Mucosa of gallbladder (tissue), 1 donor: ENCODE measurements around the gene CR2. TPM values are rescaled to one million over a fixed set of nuclear protein-coding genes. Genes with fewer than 3 reads are reported as not detected.
A peak's percentile ranks its signal among the peaks of the same experiment; 100 is the strongest.
"Not testable (repeated sequence)": the region's sequence is repeated elsewhere in the genome, so short reads cannot be mapped to it uniquely, and the experiment has no call there.

ENCODE experiments used
- DNase-seq: peaks from one replicate; pipeline ENCODE4 v3.0.0-alpha.2; 2020; ENCODE audit warnings: low spot score
- total RNA-seq: library from RNA; stranded (reverse); gene quantifications from one replicate; pipeline ENCODE4 v1.2.1, GENCODE V29; 2021
- donor health status: DM: no; HTN: no; CAD: no.

Gene CR2
- total RNA-seq, 1 donor from 2014 or later = 0.32 TPM

- no peak for DNase-seq
Observed at GRCh38 chr1:207444514-207445217, 9.5 kb upstream of the CR2 start.

DNA sequence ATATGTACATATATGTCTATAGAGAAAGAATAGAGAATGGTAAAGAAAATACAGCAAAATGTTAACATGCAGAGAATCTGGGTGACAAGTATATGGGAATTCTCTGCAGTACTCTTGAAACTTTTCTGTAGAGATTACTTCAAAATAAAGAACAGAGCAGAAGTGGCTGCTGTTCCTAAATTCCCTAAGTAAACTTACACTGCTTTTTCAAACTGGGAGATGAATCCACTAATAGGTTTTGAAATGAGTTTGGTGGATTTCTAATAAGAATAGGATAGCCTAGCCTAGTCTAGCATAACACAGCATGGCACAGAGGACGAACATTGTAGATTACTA is 450 bp upstream of the CR2 start:
- no peak for DNase-seq

DNA sequence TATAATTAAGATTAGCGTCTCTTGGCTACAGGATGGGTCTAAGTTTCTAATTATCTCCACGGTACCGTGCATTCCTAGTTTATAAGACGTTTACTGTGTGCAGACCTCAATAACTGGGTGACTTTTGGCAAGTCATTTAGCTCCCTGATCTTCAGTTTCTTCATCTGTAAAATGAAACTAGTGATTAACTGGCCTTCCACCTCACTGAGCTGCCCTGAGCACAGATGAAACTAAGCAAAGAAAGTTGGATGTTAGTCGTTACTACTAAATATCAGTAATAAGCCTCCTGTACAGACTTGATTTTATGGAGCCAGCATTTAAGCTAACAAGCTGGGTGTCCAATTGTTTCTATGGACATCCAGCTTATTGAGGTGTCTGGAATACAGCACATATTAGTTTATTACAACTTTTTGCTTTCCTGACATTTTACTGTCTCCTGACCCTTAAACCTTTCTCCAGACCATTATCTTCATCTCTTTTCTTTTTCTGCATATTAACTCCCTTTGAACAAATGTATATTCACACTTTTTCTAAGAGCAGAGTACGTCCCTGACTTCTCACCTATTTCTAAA is 1.1 kb downstream of the CR2 start:
- DNase-seq = no peak

DNA sequence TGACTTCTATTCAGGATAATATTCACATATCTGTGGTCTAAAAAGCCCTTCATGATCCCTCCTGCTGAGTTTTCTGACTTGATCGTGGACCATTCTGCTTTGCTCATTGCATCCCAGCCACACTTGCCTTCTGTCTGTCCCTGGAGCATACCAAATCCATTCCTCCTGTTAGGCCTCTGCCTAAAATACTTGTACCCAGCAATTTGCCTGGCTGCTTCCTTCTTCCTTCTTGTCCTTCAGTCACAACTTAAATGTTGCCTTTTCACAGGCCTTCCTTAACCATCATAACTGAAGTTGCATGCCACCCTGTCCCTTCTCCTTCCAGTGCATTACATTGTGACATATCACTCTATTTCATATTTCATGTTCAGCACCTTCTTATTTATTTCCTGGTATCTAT is 4.3 kb downstream of the CR2 start:
- no peak for DNase-seq

DNA sequence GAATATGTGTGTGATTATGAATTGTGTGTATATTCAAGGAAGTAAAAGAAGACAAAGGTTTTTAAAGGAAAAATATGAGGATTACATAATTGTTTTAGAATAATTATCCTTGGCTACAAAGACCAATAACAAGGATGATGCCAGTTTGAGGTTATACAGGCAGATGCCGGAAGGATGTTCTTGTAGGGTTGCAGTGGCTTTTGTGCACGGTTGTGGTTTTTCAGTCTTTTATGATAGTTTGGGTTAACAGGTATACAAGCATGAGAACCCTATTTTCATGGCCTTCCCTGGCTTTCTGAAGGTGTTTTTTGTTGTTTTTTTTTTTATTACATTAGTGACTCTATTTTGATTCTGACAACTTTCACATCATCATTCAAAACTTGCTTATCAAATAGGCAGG is 4.9 kb downstream of the CR2 start:
- no peak for DNase-seq

- no peak for DNase-seq
Observed at GRCh38 chr1:207461649-207462048, 7.5 kb downstream of the CR2 start.

GRCh38 chr1:207462535-207462934 is 8.4 kb downstream of the CR2 start:
- DNase-seq = no peak

DNA sequence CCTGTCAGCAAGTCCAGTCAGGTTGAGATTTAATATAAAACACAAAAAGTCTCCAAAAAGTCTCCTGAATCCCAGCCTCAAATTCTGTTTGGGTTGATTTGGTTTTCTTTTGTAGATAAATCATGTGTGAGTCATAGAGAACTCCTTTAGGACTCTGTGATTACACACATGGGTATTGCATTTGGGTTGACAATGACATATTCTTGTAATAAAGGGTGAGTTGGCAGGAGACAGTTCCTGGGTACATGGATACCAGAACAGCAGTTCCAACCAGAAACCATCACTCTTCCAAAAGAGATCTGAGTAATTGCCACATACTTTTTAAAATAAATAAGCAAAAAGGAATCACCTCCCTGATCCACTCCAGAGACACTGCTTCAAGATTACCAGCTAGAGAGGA is 8.9 kb downstream of the CR2 start:
- DNase-seq = no peak

DNA sequence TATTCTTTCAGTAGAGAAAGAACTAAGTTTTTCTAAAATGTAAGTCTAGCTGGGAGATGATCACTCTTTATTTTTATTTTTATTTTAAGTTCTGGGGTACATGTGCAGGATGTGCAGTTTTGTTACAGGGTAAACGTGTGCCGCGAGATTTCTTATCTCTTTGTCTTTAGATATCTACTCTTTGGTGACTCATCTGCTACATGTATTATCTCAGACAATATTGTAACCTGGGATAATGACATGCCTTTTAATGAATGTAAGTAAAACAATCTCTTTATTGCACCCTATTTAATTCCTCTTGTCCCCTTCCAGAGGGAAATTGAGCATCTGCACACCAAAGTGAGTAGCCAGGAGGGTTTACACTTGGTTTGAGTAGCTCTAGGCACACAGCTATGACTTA is 9.4 kb downstream of the CR2 start:
- no peak for DNase-seq

- DNase-seq = no peak
Observed at GRCh38 chr1:207470927-207471326, 16.8 kb downstream of the CR2 start.

DNA sequence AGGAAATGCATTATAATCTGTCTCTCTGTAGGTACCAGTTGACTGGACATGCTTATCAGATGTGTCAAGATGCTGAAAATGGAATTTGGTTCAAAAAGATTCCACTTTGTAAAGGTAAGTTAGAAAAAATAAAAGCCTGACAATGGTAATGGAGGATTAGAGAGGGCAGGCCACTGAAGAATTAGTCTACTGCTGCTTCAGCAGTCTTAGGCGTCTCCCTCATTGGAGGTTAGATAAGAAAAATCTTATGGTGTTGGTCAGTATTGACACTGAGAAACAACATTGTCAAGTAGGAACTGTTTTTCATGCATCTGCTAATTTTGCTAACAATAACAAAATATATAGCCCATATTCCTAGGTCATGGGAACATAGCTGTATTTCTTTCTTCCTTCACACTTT is 20.1 kb downstream of the CR2 start:
- DNase-seq = no peak

DNA sequence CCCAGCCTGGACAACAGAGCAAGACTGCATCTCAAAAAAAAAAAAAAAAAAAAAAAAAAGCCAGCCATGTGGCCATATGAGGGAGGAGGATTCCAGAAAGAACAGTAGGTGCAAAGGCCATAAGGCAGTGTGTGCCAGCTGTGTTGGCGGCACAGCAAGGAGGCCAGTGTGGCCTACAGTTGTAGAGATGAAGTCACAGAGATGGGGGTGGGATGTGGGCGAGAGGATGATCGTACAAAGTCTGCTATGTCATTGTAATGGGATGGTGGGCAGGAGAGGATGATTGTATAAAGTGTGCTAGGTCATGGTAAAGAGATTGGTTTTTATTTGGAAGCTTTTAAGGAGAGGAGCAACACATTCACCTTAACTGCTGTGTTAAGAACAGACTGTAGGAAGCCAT is 32.1 kb downstream of the CR2 start:
- no peak for DNase-seq

- no peak for DNase-seq
Observed at GRCh38 chr1:207487636-207488035, 33.5 kb downstream of the CR2 start.

GRCh38 chr1:207493212-207493611 is 39.1 kb downstream of the CR2 start:
- DNase-seq = no peak

GRCh38 chr1:207494171-207494570 is 40.0 kb downstream of the CR2 start:
- DNase-seq = no peak

DNA sequence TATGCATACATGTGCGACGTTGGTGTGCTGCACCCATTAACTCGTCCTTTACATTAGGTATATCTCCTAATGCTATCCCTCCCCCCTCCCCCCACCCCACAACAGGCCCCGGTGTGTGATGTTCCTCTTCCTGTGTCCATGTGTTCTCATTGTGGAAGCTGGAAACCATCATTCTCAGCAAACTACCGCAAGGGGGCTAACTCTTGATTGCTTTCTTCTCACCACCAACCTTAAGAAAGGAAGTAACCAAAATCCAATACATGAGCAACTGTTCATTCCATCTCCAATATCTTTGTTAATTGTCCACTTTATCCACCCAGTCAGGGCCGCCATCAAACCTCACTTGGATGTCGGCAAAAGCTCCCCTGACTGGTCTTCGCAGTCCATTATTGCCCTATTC is 41.2 kb downstream of the CR2 start:
- not testable (repeated sequence) for DNase-seq

DNA sequence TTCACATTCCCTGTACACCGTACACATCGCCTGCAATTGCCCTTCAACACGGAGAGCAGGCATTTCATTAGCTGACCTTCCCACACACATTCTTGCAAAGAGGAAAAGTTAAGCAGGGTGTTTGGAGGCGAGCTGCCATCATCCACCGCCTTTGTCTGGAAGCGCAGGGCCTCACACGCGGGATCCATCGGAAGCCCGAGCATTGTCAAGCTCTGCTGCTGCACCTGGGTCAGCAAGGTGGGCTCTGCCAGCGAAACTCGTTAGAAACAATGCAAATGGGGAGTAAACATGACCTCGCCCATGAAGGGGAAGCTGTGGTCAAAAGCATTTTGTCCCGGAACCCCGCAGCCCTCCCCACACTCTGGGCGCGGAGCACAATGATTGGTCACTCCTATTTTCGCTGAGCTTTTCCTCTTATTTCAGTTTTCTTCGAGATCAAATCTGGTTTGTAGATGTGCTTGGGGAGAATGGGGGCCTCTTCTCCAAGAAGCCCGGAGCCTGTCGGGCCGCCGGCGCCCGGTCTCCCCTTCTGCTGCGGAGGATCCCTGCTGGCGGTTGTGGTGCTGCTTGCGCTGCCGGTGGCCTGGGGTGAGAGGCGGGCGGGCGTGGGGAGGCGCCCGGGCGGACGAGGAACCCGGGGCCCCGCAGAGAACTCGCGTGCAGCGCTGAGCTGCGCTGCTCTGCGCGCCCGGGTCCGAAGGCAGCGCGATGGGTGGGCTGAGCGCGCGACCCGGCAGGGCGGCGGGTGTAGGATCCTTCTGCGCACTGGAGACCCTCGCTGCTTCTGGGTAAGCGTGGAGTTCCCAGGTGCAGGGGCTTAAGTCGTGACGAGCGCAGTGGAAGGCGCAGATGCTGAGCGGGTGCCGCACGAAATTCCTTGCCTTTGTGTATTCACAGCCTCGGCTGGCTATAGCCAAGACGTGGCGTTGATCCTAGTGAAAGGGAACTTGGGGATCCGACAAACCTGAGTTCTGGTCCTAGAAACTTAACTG is 42.0 kb downstream of the CR2 start, which contains the start of gene CR1:
Gene CR1, plus strand, starts transcription at position 357 of the 992 bp plus-strand sequence. Its CDS starts 111 bp downstream, at position 468.
- DNase-seq = no peak

GRCh38 chr1:207497941-207498340 is 43.8 kb downstream of the CR2 start:
- no peak for DNase-seq

DNA sequence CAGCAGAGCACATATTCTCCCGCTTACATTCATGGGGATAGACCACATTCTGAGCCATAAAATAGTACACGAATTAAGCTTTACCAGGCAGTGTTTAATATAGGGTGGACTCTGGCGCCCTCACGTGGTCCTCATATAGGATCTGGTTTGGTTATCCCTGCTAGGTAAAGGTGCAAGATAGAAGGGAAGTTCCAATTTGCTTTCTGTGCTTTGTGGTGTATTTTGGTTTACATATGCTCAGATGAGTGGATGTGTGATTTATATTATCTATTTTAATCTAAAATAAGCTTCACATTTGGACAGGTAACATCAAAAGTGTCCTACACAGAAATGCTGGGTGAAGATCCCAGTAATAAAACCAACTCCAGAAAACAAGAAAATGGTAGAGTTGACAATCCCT is 45.4 kb downstream of the CR2 start:
- DNase-seq = peak; percentile 75

DNA sequence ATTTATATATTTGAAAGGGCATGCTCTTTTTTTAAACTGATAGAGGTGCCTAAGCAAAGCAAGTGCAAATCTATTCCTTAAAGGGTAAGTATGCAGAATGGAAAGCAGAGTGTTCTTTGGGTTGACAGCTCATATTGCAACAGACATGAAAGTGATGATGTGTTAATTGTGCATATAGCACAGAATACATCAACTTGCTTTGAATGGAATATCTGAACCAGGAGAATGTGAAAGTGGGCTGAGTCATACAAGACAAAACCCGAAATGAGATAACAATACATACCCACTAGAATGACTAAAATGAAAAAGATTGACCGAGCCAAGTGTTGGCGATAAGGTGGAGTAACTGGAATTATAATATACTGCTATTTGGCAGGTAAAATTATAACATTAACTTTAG is 46.2 kb downstream of the CR2 start:
- DNase-seq = no peak

DNA sequence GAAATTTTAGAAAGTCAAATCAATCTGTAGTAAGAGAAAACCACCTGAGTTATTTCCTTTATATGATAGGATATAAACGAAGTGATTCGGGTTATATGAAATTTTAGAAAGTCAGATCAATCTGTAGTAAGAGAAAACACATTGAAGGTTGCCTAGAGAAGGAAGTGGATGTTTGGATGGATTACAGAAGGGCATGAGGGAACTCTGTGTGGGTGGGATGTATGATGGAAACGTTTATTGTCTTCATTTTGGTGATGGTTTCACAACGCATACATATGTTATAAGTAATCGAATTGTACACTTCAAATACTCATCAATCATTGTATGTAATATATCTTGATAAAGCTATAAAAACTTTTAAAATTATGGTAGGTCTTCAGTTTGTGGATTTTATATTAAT is 46.9 kb downstream of the CR2 start:
- no peak for DNase-seq

DNA sequence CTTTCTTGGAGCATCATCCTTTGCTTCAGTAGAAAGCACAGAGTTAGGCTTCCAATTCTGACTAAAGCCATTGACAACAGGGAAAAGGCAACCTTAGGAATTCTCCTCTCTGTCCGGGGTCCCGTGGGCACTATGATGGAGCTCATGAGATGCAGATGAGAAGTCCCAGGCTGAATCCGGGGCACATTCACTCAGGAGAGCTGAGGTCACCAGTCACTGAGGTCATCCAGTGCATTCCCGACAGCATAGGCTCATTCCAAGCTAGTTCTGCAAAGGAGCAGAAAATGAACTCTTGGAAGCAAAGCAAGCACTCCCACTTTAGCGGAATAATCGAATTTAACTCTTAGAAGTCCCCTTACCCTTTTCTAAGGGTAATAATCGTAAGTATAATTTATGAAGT is 48.6 kb downstream of the CR2 start:
- no peak for DNase-seq

DNA sequence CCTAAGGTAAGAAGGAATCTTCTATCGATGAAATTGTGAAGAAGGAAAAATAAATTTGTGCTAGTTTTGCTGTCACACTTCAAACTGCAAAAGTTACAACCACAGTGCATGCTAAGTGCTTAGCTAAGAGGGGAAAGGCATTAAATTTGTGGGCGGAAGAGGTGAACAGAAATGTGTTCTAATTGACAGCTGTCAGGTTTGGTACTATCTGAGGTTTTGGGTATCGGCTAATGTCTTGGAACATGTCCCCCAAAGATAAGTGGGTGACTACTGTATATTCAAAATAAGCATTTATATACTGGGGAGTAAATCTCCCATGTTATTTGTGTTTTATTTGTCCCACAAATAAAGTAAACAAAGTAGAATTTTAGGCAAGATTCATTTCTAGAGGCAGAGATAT is 49.8 kb downstream of the CR2 start:
- no peak for DNase-seq
